Measurements from ENCODE around the gene GARNL3. TPM values are rescaled to one million over a fixed set of nuclear protein-coding genes. Genes with fewer than 3 reads are reported as not detected.

The GARNL3 gene
- total RNA-seq, 1 donor from 2014 or later = 7.8 TPM

DNA sequence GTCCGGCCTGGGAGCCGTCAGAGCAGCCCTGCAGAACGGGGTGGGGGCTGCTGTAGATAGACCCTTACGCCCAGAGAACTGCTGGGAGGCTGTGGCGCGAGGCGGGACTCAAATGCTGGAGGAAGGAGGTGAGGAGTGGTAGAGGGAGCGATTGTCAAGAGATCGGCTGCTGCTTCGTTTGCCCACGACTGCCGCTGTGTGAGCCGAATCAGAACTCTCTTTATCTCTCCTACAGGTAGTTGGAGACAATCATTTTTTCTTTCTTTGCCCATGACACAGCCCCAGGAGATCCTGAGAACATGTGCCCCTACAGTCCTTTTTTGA, 160.1 kb downstream of the GARNL3 start:
- ATAC-seq (peak in 1 of 2 donors; percentile 39), DNase-seq (no peak)
- Histone ChIP-seq H3K27me3 (ENCODE audit: low read depth) (no peaks in the 10 kb centered on the region), H3K36me3 (peaks cover 15% of the 10 kb centered on the region), H3K4me3 (peak overlapping the region; percentile 98), H3K9me3 (no peaks in the 10 kb centered on the region), H3K27ac (peak overlapping the region; percentile 90), H3K4me1 (peaks cover 40% of the 10 kb centered on the region)
- TF ChIP-seq, protein P1, sequence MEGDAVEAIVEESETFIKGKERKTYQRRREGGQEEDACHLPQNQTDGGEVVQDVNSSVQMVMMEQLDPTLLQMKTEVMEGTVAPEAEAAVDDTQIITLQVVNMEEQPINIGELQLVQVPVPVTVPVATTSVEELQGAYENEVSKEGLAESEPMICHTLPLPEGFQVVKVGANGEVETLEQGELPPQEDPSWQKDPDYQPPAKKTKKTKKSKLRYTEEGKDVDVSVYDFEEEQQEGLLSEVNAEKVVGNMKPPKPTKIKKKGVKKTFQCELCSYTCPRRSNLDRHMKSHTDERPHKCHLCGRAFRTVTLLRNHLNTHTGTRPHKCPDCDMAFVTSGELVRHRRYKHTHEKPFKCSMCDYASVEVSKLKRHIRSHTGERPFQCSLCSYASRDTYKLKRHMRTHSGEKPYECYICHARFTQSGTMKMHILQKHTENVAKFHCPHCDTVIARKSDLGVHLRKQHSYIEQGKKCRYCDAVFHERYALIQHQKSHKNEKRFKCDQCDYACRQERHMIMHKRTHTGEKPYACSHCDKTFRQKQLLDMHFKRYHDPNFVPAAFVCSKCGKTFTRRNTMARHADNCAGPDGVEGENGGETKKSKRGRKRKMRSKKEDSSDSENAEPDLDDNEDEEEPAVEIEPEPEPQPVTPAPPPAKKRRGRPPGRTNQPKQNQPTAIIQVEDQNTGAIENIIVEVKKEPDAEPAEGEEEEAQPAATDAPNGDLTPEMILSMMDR (IDR thresholded peaks at IDR 0.05) = no peak
- intact Hi-C loops (cut with DNase I) = no loop called here

DNA sequence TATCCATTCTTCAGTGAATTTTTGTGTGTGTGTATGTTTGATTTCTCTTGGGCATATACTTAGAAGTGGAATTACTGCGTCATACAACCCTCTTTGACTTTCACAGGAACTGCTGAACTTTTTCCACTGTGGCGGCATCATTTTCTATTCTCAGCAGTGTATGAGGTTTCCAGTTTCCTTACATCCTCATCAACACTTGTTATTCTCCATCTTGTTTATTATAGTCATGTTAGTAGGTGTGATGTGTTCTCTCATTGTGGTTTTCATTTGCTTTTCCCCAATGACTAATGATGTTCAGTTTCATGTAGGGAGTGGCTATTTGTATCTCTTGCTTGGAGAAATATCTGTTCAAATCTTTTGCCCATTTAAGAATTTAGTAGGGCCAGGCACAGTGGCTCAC, 162.2 kb downstream of the GARNL3 start:
- DNase-seq (no peak), ATAC-seq (no peak)
- no peak overlapping the region for H3K27ac ChIP-seq
- H3K4me3 ChIP-seq = no peak overlapping the region
- no peaks in the 10 kb centered on the region for H3K9me3 ChIP-seq
- no peaks in the 10 kb centered on the region for H3K27me3 ChIP-seq (ENCODE audit: low read depth)
- TF ChIP-seq, protein P1 (IDR thresholded peaks at IDR 0.05) = no peak
- H3K36me3 ChIP-seq = peaks cover 28% of the 10 kb centered on the region
- intact Hi-C loops (cut with DNase I) = no loop called here
- H3K4me1 ChIP-seq = peaks cover 40% of the 10 kb centered on the region

DNA sequence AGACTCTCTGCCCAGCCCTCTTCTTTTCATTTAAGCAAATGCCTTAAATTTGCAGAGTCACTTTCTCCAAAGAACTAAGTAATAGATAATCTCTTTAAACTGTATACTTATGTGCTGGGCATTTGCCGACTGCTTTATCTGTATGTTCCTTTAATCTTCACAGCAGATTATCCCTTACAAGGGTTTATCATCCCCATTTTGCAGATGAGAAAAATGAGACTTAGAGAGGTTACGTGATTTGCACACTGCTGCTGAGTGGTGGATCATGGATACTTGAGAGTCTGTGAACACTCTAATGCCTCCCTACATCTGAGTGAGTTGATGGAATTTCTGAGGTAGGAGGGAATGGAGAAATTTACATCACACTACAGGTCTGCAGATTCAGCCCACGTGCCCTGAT, 163.8 kb downstream of the GARNL3 start:
- H3K9me3 ChIP-seq = no peaks in the 10 kb centered on the region
- no peaks in the 10 kb centered on the region for H3K27me3 ChIP-seq (ENCODE audit: low read depth)
- ATAC-seq (no peak), DNase-seq (no peak)
- peaks cover 34% of the 10 kb centered on the region for H3K36me3 ChIP-seq
- H3K4me3 ChIP-seq = no peak overlapping the region
- TF ChIP-seq, protein P1 (IDR thresholded peaks at IDR 0.05) = no peak
- peaks cover 29% of the 10 kb centered on the region for H3K4me1 ChIP-seq
- no peak overlapping the region for H3K27ac ChIP-seq
- intact Hi-C loops (cut with DNase I) = no loop called here

DNA sequence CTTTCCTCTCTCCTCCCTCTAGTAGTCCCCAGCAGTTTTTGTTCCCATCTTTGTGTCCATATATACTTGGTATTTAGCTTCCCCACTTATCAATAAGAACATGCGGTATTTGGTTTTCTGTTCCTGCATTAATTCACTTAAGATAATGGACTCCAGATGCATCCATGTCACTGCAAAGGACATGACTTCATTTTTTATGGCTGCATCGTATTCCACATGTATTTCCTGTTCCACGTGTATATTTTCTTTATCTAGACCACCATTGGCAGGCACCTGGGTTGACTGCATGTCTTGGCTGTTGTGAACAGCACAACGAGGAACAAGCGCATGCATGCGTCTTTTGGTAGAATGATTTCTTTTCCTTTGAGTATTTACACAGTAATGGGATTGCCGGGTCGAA, 165.8 kb downstream of the GARNL3 start:
- TF ChIP-seq, protein P1 (IDR thresholded peaks at IDR 0.05) = no peak
- Histone ChIP-seq H3K27me3 (ENCODE audit: low read depth) (no peaks in the 10 kb centered on the region), H3K4me3 (no peak overlapping the region), H3K27ac (no peak overlapping the region), H3K36me3 (peaks cover 55% of the 10 kb centered on the region), H3K4me1 (peaks cover 19% of the 10 kb centered on the region), H3K9me3 (no peaks in the 10 kb centered on the region)
- ATAC-seq = no peak
- intact Hi-C loops (cut with DNase I) = no loop called here
- DNase-seq = no peak

DNA sequence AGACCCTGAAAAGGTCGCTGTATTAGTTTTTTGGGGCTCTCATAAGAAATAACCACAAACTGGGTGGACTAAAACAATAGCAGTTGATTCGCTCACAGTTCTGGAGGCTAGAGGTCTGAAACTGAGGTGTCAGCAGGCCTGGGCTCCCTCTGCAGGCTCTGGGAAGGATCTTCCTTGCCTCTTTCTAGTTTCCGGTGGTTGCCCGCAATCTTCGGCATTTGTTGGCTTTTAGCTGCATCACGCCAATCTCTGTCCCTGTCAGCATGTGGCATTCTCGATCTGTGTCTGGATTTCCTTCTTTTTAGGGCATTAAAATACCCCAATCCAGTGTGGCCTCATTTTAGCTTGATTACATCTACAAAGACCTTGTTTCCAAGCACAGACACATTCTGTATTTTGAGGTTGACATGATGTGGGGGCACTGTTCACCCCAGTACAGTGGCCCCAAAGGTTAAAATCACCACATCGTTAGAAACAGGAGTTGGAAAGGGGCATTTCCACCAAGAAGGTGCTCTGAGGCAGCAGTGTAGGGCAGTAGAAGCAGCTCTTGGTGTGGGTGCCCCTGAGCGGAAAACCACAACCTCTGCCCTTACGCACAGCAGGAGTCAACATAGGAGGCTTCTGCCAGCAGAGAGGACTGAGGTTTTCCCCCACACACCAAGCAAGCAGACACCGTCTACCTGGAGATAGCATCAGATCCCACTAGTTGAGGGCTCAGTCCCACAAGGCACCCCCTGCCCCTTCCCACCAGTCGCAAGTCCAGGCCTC, 173.1 kb downstream of the GARNL3 start:
- no peak overlapping the region for H3K27ac ChIP-seq
- DNase-seq (no peak), ATAC-seq (no peak)
- TF ChIP-seq, protein P1 (IDR thresholded peaks at IDR 0.05) = no peak
- H3K9me3 ChIP-seq = no peaks in the 10 kb centered on the region
- H3K27me3 ChIP-seq (ENCODE audit: low read depth) = no peaks in the 10 kb centered on the region
- no peak overlapping the region for H3K4me3 ChIP-seq
- no peaks in the 10 kb centered on the region for H3K4me1 ChIP-seq
- intact Hi-C loops (cut with DNase I) = no loop called here
- peaks cover 97% of the 10 kb centered on the region for H3K36me3 ChIP-seq

Data from lower lobe of right lung (tissue), 2 donors.